HG03066 (cell line): ENCODE results near the gene TMEM182.

ENCODE experiments used
- ATAC-seq: cut with Tn5 transposase; IDR thresholded peaks from one replicate; pipeline ENCODE4 v1.9.1; 2021; ENCODE audit warnings: low read depth; ENCODE audit not compliant: unreplicated experiment

The TMEM182 gene

GRCh38 chr2:102761763-102762162, at the start of gene TMEM182:
TMEM182 (plus strand) TSS chr2:102762031; CDS start chr2:102762218, 187 bp downstream.
- ATAC-seq: no peak

GRCh38 chr2:102717308-102718018, 44.4 kb upstream of the TMEM182 start:
- ATAC-seq: no peak

GRCh38 chr2:102718387-102719316, 43.2 kb upstream of the TMEM182 start:
- no peak for ATAC-seq

GRCh38 chr2:102724016-102724490, 37.8 kb upstream of the TMEM182 start:
- no peak for ATAC-seq

GRCh38 chr2:102724553-102724952, 37.3 kb upstream of the TMEM182 start:
- ATAC-seq: no peak

- ATAC-seq: no peak
These were observed 35.4 kb upstream of the TMEM182 start for GRCh38 chr2:102726128-102727087.

- ATAC-seq: no peak
These were observed 26.3 kb upstream of the TMEM182 start for GRCh38 chr2:102735416-102736109.

GRCh38 chr2:102736110-102736409, 25.8 kb upstream of the TMEM182 start:
- peak; percentile 1 for ATAC-seq

- ATAC-seq: peak; percentile 87
These were observed 25.1 kb upstream of the TMEM182 start for GRCh38 chr2:102736410-102737409.

- ATAC-seq: peak; percentile 56
These were observed 24.4 kb upstream of the TMEM182 start for GRCh38 chr2:102737431-102737830.

GRCh38 chr2:102743259-102743658, 18.6 kb upstream of the TMEM182 start:
- no peak for ATAC-seq

- ATAC-seq: no peak
These were observed 13.7 kb upstream of the TMEM182 start for GRCh38 chr2:102748107-102748506.

GRCh38 chr2:102749938-102750337, 11.9 kb upstream of the TMEM182 start:
- peak; percentile 88 for ATAC-seq

GRCh38 chr2:102753563-102754159, 8.2 kb upstream of the TMEM182 start:
- no peak for ATAC-seq

GRCh38 chr2:102754456-102755145, 7.2 kb upstream of the TMEM182 start:
- ATAC-seq: no peak

- ATAC-seq: no peak
These were observed 6.5 kb upstream of the TMEM182 start for GRCh38 chr2:102755284-102755683.

GRCh38 chr2:102758439-102758838, 3.4 kb upstream of the TMEM182 start:
- no peak for ATAC-seq

GRCh38 chr2:102764083-102764482, 2.3 kb downstream of the TMEM182 start:
- ATAC-seq: no peak
